ENCODE results near the gene COMT.
A peak's percentile ranks its signal among the peaks of the same experiment; 100 is the strongest.

The COMT gene

DNA sequence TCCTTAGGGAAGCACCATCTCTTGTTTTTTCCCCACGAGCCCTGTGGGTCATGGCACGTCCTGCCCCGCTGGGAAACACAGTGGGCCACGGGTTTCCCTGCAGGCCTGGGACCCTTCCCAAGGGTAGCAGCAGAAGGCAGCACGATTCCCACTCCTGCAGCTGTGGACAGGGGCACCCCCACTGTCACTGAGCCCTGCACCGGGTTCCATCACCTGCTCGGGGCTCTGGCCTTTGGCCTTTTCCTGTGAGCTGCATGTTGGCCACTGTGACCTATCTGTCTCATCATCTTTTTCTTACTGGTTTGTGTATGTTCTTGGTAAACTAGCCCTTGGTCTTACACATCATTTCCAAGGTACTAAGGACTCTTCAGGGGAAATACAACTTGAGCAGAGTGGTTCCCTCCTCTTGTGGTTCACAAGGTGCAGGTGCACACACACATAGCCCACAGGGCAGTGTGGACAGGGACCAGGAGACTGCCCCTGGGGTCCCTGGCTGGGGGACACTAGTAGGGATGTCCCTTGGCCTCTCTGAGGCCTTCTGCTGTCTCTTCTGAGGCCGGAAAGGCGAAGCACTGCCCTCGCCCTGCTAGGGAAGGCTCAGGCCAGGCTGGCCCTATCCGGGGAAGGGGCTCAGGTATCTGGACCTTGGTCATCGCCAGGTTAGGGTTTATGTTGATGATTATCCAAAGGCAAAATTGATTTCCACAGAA, 19.1 kb downstream of the COMT start:
- Histone ChIP-seq H3K4me3 (no peak overlapping the region), H3K9me3 (replicated peaks in 1 of 11) (no peaks in the 10 kb centered on the region), H4K20me1 (peaks cover 60 to 100% (median 72%) of the 10 kb centered on the region in 11 experiments; a peak in 21 of 22 replicates), H3K4me2 (peak overlapping the region in 2 of 11 experiments; percentile 54 to 75; a peak in 3 of 22 replicates), H3K27ac (peak overlapping the region in 3 of 11 experiments; percentile 18 to 48 (median 35); a peak in 3 of 22 replicates), H3K4me1 (peaks cover 54 to 70% (median 66%) of the 10 kb centered on the region in 10 experiments), H3K27me3 (no peaks in the 10 kb centered on the region), H3K9ac (peak overlapping the region in 7 of 11 experiments; percentile 24 to 60 (median 32); a peak in 7 of 22 replicates), H3K36me3 (peaks cover 34 to 62% (median 50%) of the 10 kb centered on the region in 11 experiments)
- TF ChIP-seq Cebpa-rat (IDR thresholded peaks at IDR 0.05) = no peak

DNA sequence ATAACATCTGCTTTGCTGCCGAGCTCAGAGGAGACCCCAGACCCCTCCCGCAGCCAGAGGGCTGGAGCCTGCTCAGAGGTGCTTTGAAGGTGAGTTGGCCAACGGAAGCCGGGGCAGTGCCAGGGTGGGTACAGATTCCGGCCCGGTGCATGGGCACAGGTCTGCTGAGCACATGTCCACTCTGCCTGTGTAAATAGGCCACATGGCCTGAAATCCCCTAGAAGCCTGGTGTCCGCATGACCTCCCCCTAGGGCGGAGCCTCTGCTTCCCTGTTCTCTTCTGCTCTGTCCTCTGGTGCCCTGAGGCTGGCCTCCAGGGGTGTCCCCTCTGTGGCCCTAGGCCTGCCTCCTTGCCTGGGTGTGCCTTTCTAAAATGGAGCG, 19.6 kb downstream of the COMT start:
- peak overlapping the region in 7 of 11 experiments; percentile 3 to 75 (median 42); a peak in 5 of 22 replicates for H3K4me2 ChIP-seq
- no peaks in the 10 kb centered on the region for H3K27me3 ChIP-seq
- peaks cover 35 to 65% (median 53%) of the 10 kb centered on the region in 11 experiments for H3K36me3 ChIP-seq
- H3K4me1 ChIP-seq = peaks cover 49 to 69% (median 63%) of the 10 kb centered on the region in 10 experiments
- TF ChIP-seq Cebpa-rat (IDR thresholded peaks at IDR 0.05) = no peak
- H3K27ac ChIP-seq = peak overlapping the region in 5 of 11 experiments; percentile 18 to 48 (median 35); a peak in 6 of 22 replicates
- H3K9ac ChIP-seq = peak overlapping the region in 8 of 11 experiments; percentile 24 to 60 (median 38); a peak in 10 of 22 replicates
- H3K9me3 ChIP-seq (replicated peaks in 1 of 11) = no peaks in the 10 kb centered on the region
- no peak overlapping the region for H3K4me3 ChIP-seq
- peaks cover 57 to 100% (median 70%) of the 10 kb centered on the region in 11 experiments; a peak in 21 of 22 replicates for H4K20me1 ChIP-seq

DNA sequence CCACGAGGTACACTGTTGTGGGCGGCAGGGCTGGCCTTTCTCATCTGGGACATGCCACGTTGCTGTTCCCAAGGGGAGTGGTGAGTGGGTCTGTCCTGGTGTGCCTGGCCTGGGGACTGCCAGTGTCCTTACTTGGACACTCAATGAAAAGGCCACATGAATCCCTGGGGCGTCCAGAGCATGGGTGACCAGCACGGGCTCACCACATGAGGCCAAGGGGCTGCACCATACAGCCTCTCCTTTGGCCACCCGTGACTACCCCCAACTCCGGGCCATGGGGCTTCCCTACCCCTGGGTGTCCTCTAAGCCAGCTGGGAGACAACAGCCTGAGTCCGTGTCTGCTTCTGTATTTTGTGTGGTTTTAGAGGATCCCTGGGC, 20.3 kb downstream of the COMT start:
- Histone ChIP-seq H3K4me1 (peaks cover 45 to 76% (median 59%) of the 10 kb centered on the region in 10 experiments), H3K4me2 (peak overlapping the region; percentile 3 to 75 (median 32); a peak in 13 of 22 replicates), H4K20me1 (peaks cover 52 to 100% (median 70%) of the 10 kb centered on the region in 11 experiments; a peak in 21 of 22 replicates), H3K9ac (peak overlapping the region in 9 of 11 experiments; percentile 10 to 60 (median 37); a peak in 11 of 22 replicates), H3K27ac (peak overlapping the region in 6 of 11 experiments; percentile 3 to 48 (median 20); a peak in 4 of 22 replicates), H3K9me3 (replicated peaks in 1 of 11) (no peaks in the 10 kb centered on the region), H3K27me3 (no peaks in the 10 kb centered on the region), H3K4me3 (no peak overlapping the region), H3K36me3 (peaks cover 41 to 71% (median 59%) of the 10 kb centered on the region in 11 experiments)
- no peak for TF ChIP-seq Cebpa-rat (IDR thresholded peaks at IDR 0.05)

DNA sequence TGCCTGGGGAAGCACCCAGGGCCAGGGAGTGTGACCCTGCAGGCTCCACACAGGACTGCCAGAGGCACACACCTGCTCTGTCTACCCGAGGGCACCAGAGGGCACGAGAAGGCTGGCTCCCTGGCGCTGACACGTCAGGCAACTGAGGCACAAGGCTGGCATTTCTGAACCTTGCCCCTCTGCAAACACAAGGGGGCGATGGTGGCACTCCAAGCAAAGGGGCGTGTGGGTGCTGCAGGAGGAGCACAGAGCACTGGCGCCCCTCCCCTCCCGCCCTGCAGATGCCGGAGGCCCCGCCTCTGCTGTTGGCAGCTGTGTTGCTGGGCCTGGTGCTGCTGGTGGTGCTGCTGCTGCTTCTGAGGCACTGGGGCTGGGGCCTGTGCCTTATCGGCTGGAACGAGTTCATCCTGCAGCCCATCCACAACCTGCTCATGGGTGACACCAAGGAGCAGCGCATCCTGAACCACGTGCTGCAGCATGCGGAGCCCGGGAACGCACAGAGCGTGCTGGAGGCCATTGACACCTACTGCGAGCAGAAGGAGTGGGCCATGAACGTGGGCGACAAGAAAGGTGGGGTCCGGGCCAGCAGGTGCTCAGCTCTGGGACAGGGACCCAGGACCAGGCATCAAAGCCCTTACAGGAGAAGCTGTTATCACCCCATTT, 20.8 kb downstream of the COMT start:
- peak overlapping the region; percentile 9 to 78 (median 37); a peak in 17 of 22 replicates for H3K4me2 ChIP-seq
- H3K9me3 ChIP-seq (replicated peaks in 1 of 11) = no peaks in the 10 kb centered on the region
- TF ChIP-seq Cebpa-rat (IDR thresholded peaks at IDR 0.05) = no peak
- H3K36me3 ChIP-seq = peaks cover 44 to 73% (median 65%) of the 10 kb centered on the region in 11 experiments
- no peaks in the 10 kb centered on the region for H3K27me3 ChIP-seq
- peaks cover 48 to 100% (median 70%) of the 10 kb centered on the region in 11 experiments; a peak in 21 of 22 replicates for H4K20me1 ChIP-seq
- H3K27ac ChIP-seq = peak overlapping the region in 5 of 11 experiments; percentile 6 to 48 (median 16); a peak in 4 of 22 replicates
- no peak overlapping the region for H3K4me3 ChIP-seq
- H3K4me1 ChIP-seq = peaks cover 45 to 81% (median 56%) of the 10 kb centered on the region in 10 experiments
- peak overlapping the region in 8 of 11 experiments; percentile 5 to 63 (median 44); a peak in 12 of 22 replicates for H3K9ac ChIP-seq

DNA sequence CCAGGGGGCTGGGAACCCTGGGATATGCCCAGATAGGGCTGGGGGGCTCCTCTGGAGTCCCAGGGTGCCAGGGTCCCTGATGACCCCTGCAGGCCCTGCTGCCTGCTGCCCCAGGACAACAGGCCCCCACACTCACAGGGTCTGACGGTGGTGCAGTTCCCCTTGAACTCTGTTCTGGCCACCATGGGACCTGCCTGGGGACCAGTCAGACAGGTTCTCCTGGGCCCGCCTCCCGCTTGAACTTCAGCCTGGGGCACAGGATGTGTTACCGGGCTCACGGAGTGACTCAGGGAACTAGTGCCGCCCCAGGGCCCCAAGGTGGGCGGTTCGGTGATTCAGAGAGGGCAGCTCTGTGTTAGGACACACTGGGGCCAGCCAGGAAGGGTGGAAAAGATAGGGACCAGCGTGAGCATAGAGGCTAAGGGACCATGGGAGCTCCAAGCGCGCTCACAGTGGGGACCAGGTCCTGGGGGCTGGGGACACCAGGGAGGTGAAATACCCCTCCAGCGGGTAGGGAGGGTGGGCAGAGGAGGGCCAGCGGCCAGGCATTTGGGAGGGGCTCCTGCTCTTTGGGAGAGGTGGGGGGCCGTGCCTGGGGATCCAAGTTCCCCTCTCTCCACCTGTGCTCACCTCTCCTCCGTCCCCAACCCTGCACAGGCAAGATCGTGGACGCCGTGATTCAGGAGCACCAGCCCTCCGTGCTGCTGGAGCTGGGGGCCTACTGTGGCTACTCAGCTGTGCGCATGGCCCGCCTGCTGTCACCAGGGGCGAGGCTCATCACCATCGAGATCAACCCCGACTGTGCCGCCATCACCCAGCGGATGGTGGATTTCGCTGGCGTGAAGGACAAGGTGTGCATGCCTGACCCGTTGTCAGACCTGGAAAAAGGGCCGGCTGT, 21.6 kb downstream of the COMT start:
- H3K4me2 ChIP-seq = peak overlapping the region in 9 of 11 experiments; percentile 18 to 78 (median 37); a peak in 13 of 22 replicates
- peaks cover 40 to 100% (median 70%) of the 10 kb centered on the region in 11 experiments; a peak in 21 of 22 replicates for H4K20me1 ChIP-seq
- H3K27ac ChIP-seq = peak overlapping the region in 4 of 11 experiments; percentile 6 to 48 (median 14); a peak in 3 of 22 replicates
- H3K4me1 ChIP-seq = peaks cover 43 to 84% (median 50%) of the 10 kb centered on the region in 10 experiments
- no peak overlapping the region for H3K4me3 ChIP-seq
- H3K27me3 ChIP-seq = no peaks in the 10 kb centered on the region
- no peak for TF ChIP-seq Cebpa-rat (IDR thresholded peaks at IDR 0.05)
- peak overlapping the region in 8 of 11 experiments; percentile 5 to 63 (median 44); a peak in 11 of 22 replicates for H3K9ac ChIP-seq
- H3K9me3 ChIP-seq (replicated peaks in 1 of 11) = no peaks in the 10 kb centered on the region
- peaks cover 49 to 75% (median 71%) of the 10 kb centered on the region in 11 experiments for H3K36me3 ChIP-seq

DNA sequence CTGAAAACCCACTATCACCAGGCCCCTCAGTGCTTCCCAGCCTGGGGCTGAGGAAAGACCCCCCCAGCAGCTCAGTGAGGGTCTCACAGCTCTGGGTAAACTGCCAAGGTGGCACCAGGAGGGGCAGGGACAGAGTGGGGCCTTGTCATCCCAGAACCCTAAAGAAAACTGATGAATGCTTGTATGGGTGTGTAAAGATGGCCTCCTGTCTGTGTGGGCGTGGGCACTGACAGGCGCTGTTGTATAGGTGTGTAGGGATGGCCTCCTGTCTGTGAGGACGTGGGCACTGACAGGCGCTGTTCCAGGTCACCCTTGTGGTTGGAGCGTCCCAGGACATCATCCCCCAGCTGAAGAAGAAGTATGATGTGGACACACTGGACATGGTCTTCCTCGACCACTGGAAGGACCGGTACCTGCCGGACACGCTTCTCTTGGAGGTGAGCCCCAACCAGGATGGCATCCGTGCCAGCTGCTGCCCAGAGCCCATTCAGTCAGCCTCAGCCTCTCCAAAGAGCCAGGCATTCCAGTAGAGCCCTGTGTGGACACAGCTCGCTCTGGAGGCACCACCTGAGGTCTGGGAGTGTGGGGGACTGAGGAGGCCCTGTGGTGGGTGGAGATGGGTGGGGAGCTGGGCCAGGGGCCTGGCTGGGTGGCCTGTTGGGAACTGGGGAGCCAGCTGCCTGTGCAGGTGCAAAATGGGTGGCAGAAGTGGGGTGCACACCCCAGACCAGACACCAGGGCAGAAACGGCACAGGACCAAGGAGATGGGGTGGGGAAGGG, 22.5 kb downstream of the COMT start:
- Histone ChIP-seq H3K9ac (peak overlapping the region in 3 of 11 experiments; percentile 9 to 41 (median 18); a peak in 2 of 22 replicates), H4K20me1 (peaks cover 37 to 100% (median 66%) of the 10 kb centered on the region in 11 experiments; a peak in 21 of 22 replicates), H3K36me3 (peaks cover 58 to 84% (median 80%) of the 10 kb centered on the region in 11 experiments), H3K4me2 (no peak overlapping the region), H3K27me3 (no peaks in the 10 kb centered on the region), H3K27ac (no peak overlapping the region), H3K4me3 (no peak overlapping the region), H3K9me3 (replicated peaks in 1 of 11) (no peaks in the 10 kb centered on the region), H3K4me1 (peaks cover 34 to 75% (median 41%) of the 10 kb centered on the region in 10 experiments)
- no peak for TF ChIP-seq Cebpa-rat (IDR thresholded peaks at IDR 0.05)

DNA sequence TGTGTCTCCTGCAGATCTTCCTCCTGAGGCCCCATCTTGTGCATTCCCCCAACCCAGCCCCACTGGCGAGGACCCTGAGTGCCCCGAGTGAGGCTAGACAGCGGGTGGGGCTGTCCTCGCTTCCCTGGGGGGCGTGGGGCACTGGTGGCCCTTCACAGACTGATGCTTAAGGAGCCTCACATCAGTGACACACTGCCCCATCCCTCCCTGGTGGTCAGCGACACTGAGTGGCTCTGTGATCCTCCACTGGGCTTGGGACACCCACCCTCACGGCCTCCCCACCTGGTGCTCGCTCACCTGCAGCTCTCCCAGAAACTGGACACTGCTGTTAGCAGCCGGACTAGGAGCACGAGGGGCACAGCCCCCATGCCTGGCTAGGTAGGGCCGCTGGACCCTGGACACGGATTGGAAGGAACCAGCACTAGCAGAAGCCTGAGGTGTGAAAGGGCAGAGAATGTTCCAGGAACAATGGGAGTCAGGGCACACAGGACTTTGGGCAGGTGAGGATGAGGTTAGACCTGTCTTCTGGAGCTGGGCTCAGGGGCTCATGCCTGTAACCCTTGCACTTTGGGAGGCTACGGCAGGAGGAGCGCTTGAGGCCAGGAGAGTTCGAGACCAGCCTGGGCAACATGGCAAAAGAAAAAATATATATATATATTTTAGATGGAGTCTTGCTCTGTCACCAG, 23.3 kb downstream of the COMT start:
- no peak overlapping the region for H3K4me3 ChIP-seq
- peaks cover 32 to 100% (median 66%) of the 10 kb centered on the region in 11 experiments; a peak in 21 of 22 replicates for H4K20me1 ChIP-seq
- H3K4me2 ChIP-seq = no peak overlapping the region
- peaks cover 66 to 92% (median 88%) of the 10 kb centered on the region in 11 experiments for H3K36me3 ChIP-seq
- no peak overlapping the region; a peak in 1 of 22 replicates for H3K27ac ChIP-seq
- TF ChIP-seq Cebpa-rat (IDR thresholded peaks at IDR 0.05) = no peak
- H3K9me3 ChIP-seq (replicated peaks in 1 of 11) = no peaks in the 10 kb centered on the region
- no peaks in the 10 kb centered on the region for H3K27me3 ChIP-seq
- H3K4me1 ChIP-seq = peaks cover 28 to 69% (median 34%) of the 10 kb centered on the region in 10 experiments
- H3K9ac ChIP-seq = peak overlapping the region in 5 of 11 experiments; percentile 8 to 41 (median 9); a peak in 3 of 22 replicates

All from BLaER1 treated with 17β-estradiol and CSF1 and Interleukin-3, amounts not matched to agents 10 nM and 100 nM (cell line).